Kidney (tissue), 14 donors: ENCODE results near the gene SH3RF3. TPM values are rescaled to one million over a fixed set of nuclear protein-coding genes. Genes with fewer than 3 reads are reported as not detected.

Source experiments
- DNase-seq, 5 donors: peaks; one replicate each; pipeline ENCODE4 v3.0.0-alpha.2; 2013 to 2020
- FAIRE-seq: peaks from 2 replicates; lab custom pipeline; 2012; peaks lifted over from hg19 to GRCh38; lab: Jason Lieb, UNC
- H3K27ac ChIP-seq, 2 donors: one replicate each; pipeline ENCODE4 v1.7.0; 2013; ENCODE audit warnings: low read depth in 2 of 2, low read length in 2 of 2, inconsistent platforms in 1 of 2
- H3K27me3 ChIP-seq: one replicate; pipeline ENCODE4 v1.7.1; 2013; ENCODE audit warnings: low read length, inconsistent platforms; ENCODE audit not compliant: control insufficient read depth, insufficient read depth
- H3K36me3 ChIP-seq, 3 donors: one replicate each; pipeline versions ENCODE4 v1.7.0 to v1.7.1; 2013; ENCODE audit warnings: low read length in 3 of 3, control low read depth in 1 of 3, inconsistent platforms in 1 of 3; ENCODE audit not compliant: insufficient read depth in 3 of 3, control insufficient read depth in 2 of 3
- H3K4me1 ChIP-seq, 3 donors: one replicate each; pipeline versions ENCODE4 v1.7.0 to v1.7.1; 2013; ENCODE audit warnings: low read length in 3 of 3, inconsistent platforms in 1 of 3, low read depth in 1 of 3; ENCODE audit not compliant: control insufficient read depth in 2 of 3, insufficient read depth in 2 of 3
- H3K4me3 ChIP-seq, 3 donors: one replicate each; pipeline versions ENCODE4 v1.7.0 to v1.8.1; 2013; ENCODE audit warnings: low read length in 3 of 3, control low read depth in 1 of 3, inconsistent platforms in 1 of 3
- H3K9ac ChIP-seq, 3 donors: one replicate each; pipeline versions ENCODE4 v1.7.0 to v1.7.1; 2013; ENCODE audit warnings: low read length in 3 of 3, control low read depth in 1 of 3, inconsistent platforms in 1 of 3
- H3K9me3 ChIP-seq, 3 donors: one replicate each; pipeline versions ENCODE4 v1.7.0 to v1.7.1; 2013; ENCODE audit warnings: low read length in 3 of 3, control low read depth in 1 of 3, inconsistent platforms in 1 of 3; ENCODE audit not compliant: control insufficient read depth in 2 of 3, insufficient read depth in 1 of 3
- CTCF ChIP-seq: IDR thresholded peaks from 3 replicates; pipeline ENCODE4 v1.5.1; 2012; ENCODE audit warnings: mild to moderate bottlenecking, moderate library complexity, borderline replicate concordance; ENCODE audit not compliant: insufficient read depth; ENCODE audit errors: extremely low read depth
- intact Hi-C: fragments of 100-400 bp; cut with DNase I; formaldehyde crosslinking; loops from one replicate; pipeline ENCODE4 v1.11.1; 2022
- polyA plus RNA-seq: library from polyadenylated mRNA; stranded (reverse); fragments of 350-450 nt; fragmentation: Illumina TruSeq; extraction: RNeasy Lipid Tissue Mini Kit (QIAGEN cat#74804); gene quantifications from one replicate; pipeline ENCODE4 v1.2.3, GENCODE V29; 2014; ENCODE audit warnings: low read depth, low replicate concordance; ENCODE audit not compliant: insufficient read depth
- total RNA-seq: library from RNA; stranded (reverse); fragmentation: NEBNext Ultra II Directional; extraction: Animal tissue kit (Norgen Biotek cat#: 25700); gene quantifications from one replicate; pipeline ENCODE4 v1.2.1, GENCODE V29; 2021
- donor health status: control.
- donor health status: control.
- donor health status: control.
- donor health status: control.
- donor health status: control.
- donor health status: DM: yes; HTN: yes; CAD: no.
- donor health status: Normal renal cell carcinoma (clear cell type).

Gene SH3RF3
- total and polyA plus RNA-seq, 2 donors from 2014 or later: 1.7 to 10.7 TPM

GRCh38 chr2:109503191-109503590, 374.2 kb downstream of the SH3RF3 start:
- H3K27me3 ChIP-seq: no peaks in the 10 kb centered on the region
- H3K9me3 ChIP-seq: no peaks in the 10 kb centered on the region
- intact Hi-C loops: no loop called here
- peaks cover 0 to 4% (median 0%) of the 10 kb centered on the region in 3 donors for H3K4me1 ChIP-seq
- DNase-seq (no peak), FAIRE-seq (no peak)
- H3K27ac ChIP-seq: no peak overlapping the region
- H3K4me3 ChIP-seq: no peak overlapping the region
- TF ChIP-seq CTCF: no peak
- H3K9ac ChIP-seq: no peak overlapping the region
- H3K36me3 ChIP-seq: no peaks in the 10 kb centered on the region

- no peak overlapping the region for H3K9ac ChIP-seq
- peaks cover 0 to 3% (median 0%) of the 10 kb centered on the region in 3 donors for H3K4me1 ChIP-seq
- no peak for FAIRE-seq
- H3K4me3 ChIP-seq: no peak overlapping the region
- no peak overlapping the region for H3K27ac ChIP-seq
- DNase-seq: peak in 1 of 5 donors; percentile 80
- intact Hi-C loops: no loop called here
- H3K36me3 ChIP-seq: no peaks in the 10 kb centered on the region
- TF ChIP-seq CTCF: no peak
- no peaks in the 10 kb centered on the region for H3K9me3 ChIP-seq
- H3K27me3 ChIP-seq: no peaks in the 10 kb centered on the region
Observed at GRCh38 chr2:109507217-109507616, 378.2 kb downstream of the SH3RF3 start.

GRCh38 chr2:109507828-109508227, 378.8 kb downstream of the SH3RF3 start:
- Histone ChIP-seq H3K9ac (no peak overlapping the region), H3K27ac (no peak overlapping the region), H3K4me3 (no peak overlapping the region), H3K27me3 (no peaks in the 10 kb centered on the region), H3K4me1 (peaks cover 0 to 3% (median 0%) of the 10 kb centered on the region in 3 donors), H3K36me3 (no peaks in the 10 kb centered on the region), H3K9me3 (no peaks in the 10 kb centered on the region)
- FAIRE-seq (no peak), DNase-seq (no peak)
- intact Hi-C loops: no loop called here
- no peak for TF ChIP-seq CTCF

- Histone ChIP-seq H3K4me3 (no peak overlapping the region), H3K4me1 (peaks cover 0 to 4% (median 3%) of the 10 kb centered on the region in 3 donors), H3K9ac (no peak overlapping the region), H3K27me3 (peaks cover 3% of the 10 kb centered on the region), H3K36me3 (no peaks in the 10 kb centered on the region), H3K9me3 (peaks cover 0 to 3% (median 0%) of the 10 kb centered on the region in 3 donors), H3K27ac (no peak overlapping the region)
- intact Hi-C loops: no loop called here
- no peak for TF ChIP-seq CTCF
- DNase-seq: no peak
- no peak for FAIRE-seq
Observed at GRCh38 chr2:109508556-109508955, 379.6 kb downstream of the SH3RF3 start.
